Lower leg skin (tissue), 3 donors: Measurements from ENCODE around the gene EIF2B4.

Source experiments
- POLR2A ChIP-seq, 2 donors: fragments of 450-650 bp; IDR thresholded peaks; one replicate each; pipeline ENCODE4 v1.6.1; 2016 to 2017; ENCODE audit warnings: antibody characterized with exemption in 2 of 2, mild to moderate bottlenecking in 1 of 2, moderate library complexity in 1 of 2
- TF ChIP-seq, protein P1 (sequence below), 3 donors: fragments of 450-650 bp; IDR thresholded peaks; one replicate each; pipeline ENCODE4 v1.5.1; 2016; ENCODE audit warnings: antibody characterized with exemption in 3 of 3, mild to moderate bottlenecking in 3 of 3, moderate library complexity in 2 of 3

DNA sequence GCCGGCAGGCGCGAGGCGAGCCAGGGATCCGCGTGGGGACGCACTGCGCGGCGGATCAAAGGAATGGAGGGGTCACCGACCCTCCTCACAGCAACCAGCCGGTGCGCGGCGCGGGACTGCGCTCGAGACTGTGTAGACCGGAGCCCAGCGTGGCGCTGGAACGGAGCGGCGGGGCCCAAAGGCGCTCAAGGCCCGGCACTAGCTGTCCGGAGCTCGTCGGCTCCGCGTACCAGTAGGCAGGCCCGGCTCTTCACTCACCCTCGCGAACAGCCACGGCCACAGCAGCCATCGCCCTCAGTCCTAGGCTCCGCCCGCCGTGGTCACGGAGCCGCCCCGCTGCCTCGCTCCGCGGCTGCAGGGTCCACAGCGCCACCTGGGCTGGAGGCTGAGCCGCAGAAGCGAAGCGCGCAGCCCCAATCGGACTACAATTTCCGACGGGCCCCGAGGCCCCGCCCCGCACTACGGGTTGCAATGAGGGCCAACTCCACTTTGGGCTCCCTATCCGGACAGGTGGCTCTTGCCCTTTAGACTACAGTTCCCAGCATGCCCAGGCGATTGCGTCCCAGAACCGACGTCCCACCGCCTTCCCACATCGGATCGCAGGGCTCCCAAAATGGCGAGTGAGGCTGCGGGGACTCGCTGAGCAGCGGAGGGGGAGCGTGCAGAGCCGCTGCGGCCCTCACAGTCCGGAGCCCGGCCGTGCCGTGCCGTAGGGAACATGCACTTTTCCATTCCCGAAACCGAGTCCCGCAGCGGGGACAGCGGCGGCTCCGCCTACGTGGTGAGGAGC is at the start of gene EIF2B4, which contains the start of gene SNX17:
- TF ChIP-seq, protein P1, sequence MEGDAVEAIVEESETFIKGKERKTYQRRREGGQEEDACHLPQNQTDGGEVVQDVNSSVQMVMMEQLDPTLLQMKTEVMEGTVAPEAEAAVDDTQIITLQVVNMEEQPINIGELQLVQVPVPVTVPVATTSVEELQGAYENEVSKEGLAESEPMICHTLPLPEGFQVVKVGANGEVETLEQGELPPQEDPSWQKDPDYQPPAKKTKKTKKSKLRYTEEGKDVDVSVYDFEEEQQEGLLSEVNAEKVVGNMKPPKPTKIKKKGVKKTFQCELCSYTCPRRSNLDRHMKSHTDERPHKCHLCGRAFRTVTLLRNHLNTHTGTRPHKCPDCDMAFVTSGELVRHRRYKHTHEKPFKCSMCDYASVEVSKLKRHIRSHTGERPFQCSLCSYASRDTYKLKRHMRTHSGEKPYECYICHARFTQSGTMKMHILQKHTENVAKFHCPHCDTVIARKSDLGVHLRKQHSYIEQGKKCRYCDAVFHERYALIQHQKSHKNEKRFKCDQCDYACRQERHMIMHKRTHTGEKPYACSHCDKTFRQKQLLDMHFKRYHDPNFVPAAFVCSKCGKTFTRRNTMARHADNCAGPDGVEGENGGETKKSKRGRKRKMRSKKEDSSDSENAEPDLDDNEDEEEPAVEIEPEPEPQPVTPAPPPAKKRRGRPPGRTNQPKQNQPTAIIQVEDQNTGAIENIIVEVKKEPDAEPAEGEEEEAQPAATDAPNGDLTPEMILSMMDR (IDR thresholded peaks at IDR 0.05), result peak in 1 of 3 donors; percentile 31
- TF ChIP-seq POLR2A (IDR thresholded peaks at IDR 0.05), result no peak
